IPS DF 6.9 (cell line): ENCODE results near the gene COL4A2.
"Not testable (repeated sequence)": the region's sequence is repeated elsewhere in the genome, so short reads cannot be mapped to it uniquely, and the experiment has no call there.

Experiments
- DNase-seq: peaks from one replicate; pipeline ENCODE4 v3.0.0-alpha.2; 2013; ENCODE audit warnings: low read depth, low spot score
- H3K27ac ChIP-seq: one replicate; pipeline ENCODE4 v1.5.1; 2013; ENCODE audit warnings: low read length, control low read depth
- H3K27me3 ChIP-seq: 2 replicates; pipeline ENCODE4 v1.6.1; 2013; ENCODE audit warnings: mild to moderate bottlenecking, low read length; ENCODE audit not compliant: control insufficient read depth, insufficient read depth
- H3K36me3 ChIP-seq: 2 replicates; pipeline ENCODE4 v1.6.1; 2013; ENCODE audit warnings: low read length; ENCODE audit not compliant: control insufficient read depth, insufficient read depth
- H3K4me1 ChIP-seq: 2 replicates; pipeline ENCODE4 v1.6.1; 2013; ENCODE audit warnings: low read length; ENCODE audit not compliant: control insufficient read depth, insufficient read depth
- H3K4me3 ChIP-seq: 2 replicates; pipeline ENCODE4 v1.5.1; 2013; ENCODE audit warnings: mild to moderate bottlenecking, low read length
- H3K9me3 ChIP-seq: 2 replicates; pipeline ENCODE4 v1.6.1; 2013; ENCODE audit warnings: low read length, inconsistent platforms; ENCODE audit not compliant: control insufficient read depth, insufficient read depth
- WGBS: extraction: QIAGEN DNeasy Blood & Tissue Kit; methylation state at CpG from one replicate; pipeline ENCODE4 v1.1.7; 2013; ENCODE audit warnings: mixed read lengths, missing lambda C conversion rate; ENCODE audit not compliant: insufficient read length, insufficient coverage; 5-methylcytosine and 5-hydroxymethylcytosine counted together

COL4A2 gene

DNA sequence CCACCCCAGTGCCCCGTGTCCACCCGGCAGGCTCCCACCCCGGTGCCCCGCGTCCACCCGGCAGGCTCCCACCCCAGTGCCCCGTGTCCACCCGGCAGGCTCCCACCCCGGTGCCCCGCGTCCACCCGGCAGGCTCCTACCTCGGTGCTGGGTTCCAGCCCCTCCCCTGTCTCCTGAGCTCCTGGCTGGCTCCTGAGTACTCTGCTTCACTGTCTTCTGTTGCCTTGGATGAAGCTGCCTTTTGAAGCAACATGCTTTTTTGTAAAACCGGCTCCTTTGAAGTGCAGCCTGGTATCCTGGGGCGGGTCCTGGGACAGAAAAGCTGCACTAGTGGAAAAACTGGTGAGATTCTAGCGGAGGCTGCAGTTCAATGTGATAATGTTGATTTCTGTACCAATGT lies 6.6 kb downstream of the COL4A2 start:
- H3K9me3 ChIP-seq, H3K4me3 ChIP-seq, H3K27me3 ChIP-seq, H3K4me1 ChIP-seq, H3K36me3 ChIP-seq, H3K27ac ChIP-seq, DNase-seq: not testable (repeated sequence)
- no CpG with 5 or more reads among the region's 16 CpGs for WGBS

- no peak for DNase-seq
- Histone ChIP-seq H3K36me3 (peaks cover 8% of the 10 kb centered on the region; the same call in 1 of the 2 replicates), H3K9me3 (no peaks in the 10 kb centered on the region), H3K27me3 (no peaks in the 10 kb centered on the region), H3K4me3 (no peak overlapping the region), H3K27ac (no peak overlapping the region), H3K4me1 (peaks cover 3% of the 10 kb centered on the region)
- no CpG with 5 or more reads among the region's 18 CpGs for WGBS
These were observed 7.6 kb downstream of the COL4A2 start for GRCh38 chr13:110314516-110315245.

DNA sequence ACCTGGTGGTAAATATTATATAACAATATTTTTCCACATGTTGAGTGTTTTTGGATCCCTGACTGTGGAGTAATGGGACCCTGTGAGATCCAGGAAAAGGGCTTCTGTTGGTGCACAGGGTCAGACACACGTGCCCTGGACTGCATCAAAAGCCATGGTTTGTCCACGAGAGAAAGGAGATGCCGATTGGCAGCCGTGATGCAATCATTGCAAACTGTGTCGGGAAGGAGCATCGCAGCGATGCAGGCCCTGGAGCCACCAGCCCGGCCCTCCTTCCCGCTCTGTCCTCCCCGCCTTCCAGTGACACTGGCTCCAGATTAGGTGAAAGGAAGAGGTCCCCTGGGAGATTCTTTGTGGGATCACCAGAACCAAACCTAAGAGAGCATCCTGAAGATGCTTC lies 9.1 kb downstream of the COL4A2 start:
- H3K27me3 ChIP-seq = no peaks in the 10 kb centered on the region
- H3K9me3 ChIP-seq = no peaks in the 10 kb centered on the region
- no peak overlapping the region for H3K27ac ChIP-seq
- no peak overlapping the region for H3K4me3 ChIP-seq
- no peak for DNase-seq
- peaks cover 4% of the 10 kb centered on the region for H3K4me1 ChIP-seq
- no CpG with 5 or more reads among the region's 10 CpGs for WGBS
- H3K36me3 ChIP-seq = peaks cover 8% of the 10 kb centered on the region; the same call in 1 of the 2 replicates

DNA sequence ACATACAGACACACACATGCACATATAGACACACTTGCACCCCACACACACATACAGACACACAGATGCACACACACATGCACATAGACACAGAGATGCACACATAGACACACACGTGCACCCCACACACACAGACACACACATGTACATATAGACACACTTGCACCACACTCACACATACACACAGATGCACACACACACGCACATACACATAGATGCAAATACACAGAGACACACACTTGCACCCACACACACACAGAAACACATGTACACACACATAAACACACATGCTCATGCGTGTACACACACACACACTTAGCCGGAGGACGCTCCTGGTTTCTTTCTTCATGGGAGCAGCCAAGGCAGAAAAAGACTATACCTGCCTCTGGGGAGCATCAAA lies 10.0 kb downstream of the COL4A2 start:
- Histone ChIP-seq H3K4me3 (no peak overlapping the region), H3K27ac (no peak overlapping the region), H3K27me3 (no peaks in the 10 kb centered on the region), H3K36me3 (peaks cover 6% of the 10 kb centered on the region; the same call in 1 of the 2 replicates), H3K9me3 (no peaks in the 10 kb centered on the region), H3K4me1 (peaks cover 4% of the 10 kb centered on the region)
- WGBS = no CpG with 5 or more reads among the region's 5 CpGs
- no peak for DNase-seq

DNA sequence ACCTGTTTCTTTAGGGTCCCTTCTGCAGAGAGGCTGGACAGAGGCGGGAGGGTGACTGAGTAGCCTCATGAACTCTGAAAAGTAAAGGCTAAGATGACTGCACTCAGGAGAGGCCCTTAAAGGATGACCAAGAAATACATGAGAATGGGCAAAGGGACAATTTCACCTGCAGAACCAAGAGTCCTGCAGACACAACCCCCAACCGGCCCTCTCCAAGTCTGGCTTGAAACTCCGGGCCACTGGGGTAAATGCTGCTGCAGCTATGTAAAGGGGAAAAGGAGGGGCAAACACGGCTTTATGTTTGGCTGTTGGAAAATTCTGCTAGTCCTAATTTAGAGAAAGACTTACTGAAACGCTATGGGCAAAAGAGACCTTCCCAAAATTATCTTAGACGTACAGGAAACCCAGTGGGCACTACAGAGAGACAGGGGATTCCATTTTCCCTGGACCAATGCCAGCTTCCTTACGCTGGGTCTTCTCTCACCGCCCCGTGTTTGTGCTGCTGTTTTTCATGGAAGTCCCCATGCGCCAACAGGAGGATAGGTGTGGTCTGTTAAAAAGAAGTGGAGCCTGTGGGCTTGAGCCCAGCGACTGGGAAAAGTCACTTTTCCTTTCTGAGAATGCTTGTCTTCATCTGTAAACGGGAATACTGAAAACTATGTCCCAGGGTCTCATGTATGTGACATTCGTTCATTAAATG lies 10.6 kb downstream of the COL4A2 start:
- Histone ChIP-seq H3K27me3 (no peaks in the 10 kb centered on the region), H3K4me1 (peaks cover 4% of the 10 kb centered on the region), H3K9me3 (no peaks in the 10 kb centered on the region), H3K36me3 (peaks cover 6% of the 10 kb centered on the region; the same call in 1 of the 2 replicates), H3K27ac (no peak overlapping the region), H3K4me3 (no peak overlapping the region)
- WGBS = no CpG with 5 or more reads among the region's 13 CpGs
- no peak for DNase-seq

DNA sequence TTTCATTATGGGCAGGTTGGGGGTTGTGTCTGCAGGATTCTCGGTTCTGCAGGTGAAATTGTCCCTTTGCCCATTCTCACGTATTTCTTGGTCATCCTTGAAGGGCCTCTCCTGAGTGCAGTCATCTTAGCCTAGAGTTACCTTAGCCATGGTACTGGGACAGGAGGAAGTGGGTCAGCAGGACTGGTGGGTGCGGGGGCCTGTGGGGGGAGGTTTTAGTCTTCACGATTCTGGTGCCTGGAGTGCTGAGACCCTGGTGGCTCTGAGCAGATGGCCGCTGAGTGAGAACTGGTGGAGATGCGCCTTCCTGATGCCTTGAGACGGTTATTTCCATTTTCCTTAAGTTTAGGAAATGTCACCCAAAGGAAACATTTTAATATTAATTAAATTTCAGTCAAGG lies 11.8 kb downstream of the COL4A2 start:
- Histone ChIP-seq H3K36me3 (peaks cover 6% of the 10 kb centered on the region; the same call in 1 of the 2 replicates), H3K4me1 (peaks cover 4% of the 10 kb centered on the region), H3K27me3 (no peaks in the 10 kb centered on the region), H3K9me3 (no peaks in the 10 kb centered on the region), H3K4me3 (no peak overlapping the region), H3K27ac (no peak overlapping the region)
- DNase-seq = no peak
- WGBS = no CpG with 5 or more reads among the region's 7 CpGs

DNA sequence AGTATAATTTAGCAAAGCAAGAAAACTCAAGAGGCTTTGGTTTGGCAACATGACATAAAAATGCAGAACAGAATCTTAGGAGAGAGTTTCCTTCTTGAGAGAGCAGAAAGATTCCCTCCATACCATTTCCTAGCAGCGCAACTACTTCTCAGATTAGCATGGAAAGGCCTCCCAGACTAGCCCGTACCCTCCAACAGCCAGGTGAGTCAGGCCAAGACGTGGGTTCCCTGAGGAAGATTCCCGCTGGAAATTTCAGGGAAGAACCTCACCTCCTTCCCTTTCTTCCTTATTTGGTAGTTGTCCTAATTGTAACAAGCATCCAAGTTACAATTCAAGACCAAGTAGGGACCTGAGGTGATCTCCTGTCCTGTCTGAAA lies 12.3 kb downstream of the COL4A2 start:
- H3K27me3 ChIP-seq = no peaks in the 10 kb centered on the region
- peaks cover 5% of the 10 kb centered on the region for H3K4me1 ChIP-seq
- DNase-seq = no peak
- no peak overlapping the region for H3K27ac ChIP-seq
- WGBS = no CpG with 5 or more reads among the region's 4 CpGs
- H3K36me3 ChIP-seq = peaks cover 6% of the 10 kb centered on the region; the same call in 1 of the 2 replicates
- no peaks in the 10 kb centered on the region for H3K9me3 ChIP-seq
- no peak overlapping the region for H3K4me3 ChIP-seq

- no CpG with 5 or more reads among the region's 19 CpGs for WGBS
- Histone ChIP-seq H3K4me3 (no peak overlapping the region), H3K4me1 (peaks cover 5% of the 10 kb centered on the region; the same call in 1 of the 2 replicates), H3K9me3 (no peaks in the 10 kb centered on the region), H3K27ac (no peak overlapping the region), H3K27me3 (no peaks in the 10 kb centered on the region), H3K36me3 (peaks cover 6% of the 10 kb centered on the region; the same call in 1 of the 2 replicates)
- DNase-seq = no peak
These were observed 12.9 kb downstream of the COL4A2 start for GRCh38 chr13:110319774-110320509.

GRCh38 chr13:110320645-110321044 lies 13.6 kb downstream of the COL4A2 start:
- Histone ChIP-seq H3K27ac (no peak overlapping the region), H3K9me3 (no peaks in the 10 kb centered on the region), H3K4me3 (no peak overlapping the region), H3K4me1 (peaks cover 5% of the 10 kb centered on the region; the same call in 1 of the 2 replicates), H3K36me3 (peaks cover 6% of the 10 kb centered on the region; the same call in 1 of the 2 replicates), H3K27me3 (no peaks in the 10 kb centered on the region)
- no peak for DNase-seq
- WGBS = no CpG with 5 or more reads among the region's 2 CpGs

DNA sequence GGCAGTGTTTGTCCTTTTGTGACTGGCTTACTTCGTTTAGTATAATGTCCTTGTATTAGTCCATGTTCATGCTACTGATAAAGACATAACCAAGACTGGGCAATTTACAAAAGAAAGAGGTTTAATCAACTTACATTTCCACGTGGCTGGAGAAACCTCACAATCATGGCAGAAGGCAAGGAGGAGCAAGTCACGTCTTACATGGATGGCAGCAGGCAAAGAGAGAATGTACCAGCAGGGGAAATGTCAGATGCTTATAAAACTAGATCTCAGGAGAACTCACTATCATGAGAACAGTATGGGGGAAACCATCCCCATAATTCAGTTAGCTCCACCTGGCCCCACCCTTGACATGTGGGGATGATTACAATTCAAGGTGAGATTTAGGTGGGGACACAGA lies 14.5 kb downstream of the COL4A2 start:
- H3K4me1 ChIP-seq, H3K9me3 ChIP-seq, H3K4me3 ChIP-seq, H3K36me3 ChIP-seq, H3K27ac ChIP-seq, H3K27me3 ChIP-seq, DNase-seq: not testable (repeated sequence)
- WGBS = no CpG with 5 or more reads among the region's 3 CpGs
